GM12878 (cell line): ENCODE measurements around the gene LIN37.

Experiments
- CEBPB ChIP-seq, 2 experiments: fragments of 150-350 bp in 1 of 2; IDR thresholded peaks; 2 replicates each; pipeline ENCODE4 v1.6.1; 2012 to 2014; ENCODE audit warnings: low read depth in 2 of 2, low read length in 2 of 2, borderline replicate concordance in 1 of 2, inconsistent platforms in 1 of 2
- CEBPZ ChIP-seq: fragments of 150-350 bp; IDR thresholded peaks from 2 replicates; pipeline ENCODE4 v1.6.1; 2016; ENCODE audit warnings: low read depth, low read length
- CHD1 ChIP-seq: IDR thresholded peaks from 2 replicates; pipeline ENCODE4 v1.6.1; 2012; ENCODE audit warnings: low read depth, low read length, improper control_type of control experiment
- DPF2 ChIP-seq: fragments of 450-650 bp; IDR thresholded peaks from 2 replicates; pipeline ENCODE4 v1.6.1; 2017; ENCODE audit warnings: mild to moderate bottlenecking
- REST ChIP-seq: IDR thresholded peaks from 2 replicates; pipeline ENCODE4 v1.6.1; 2012; ENCODE audit warnings: mild to moderate bottlenecking, low read depth, low read length
- TF ChIP-seq, protein P1 (sequence below), 3 experiments: IDR thresholded peaks in 2 of 3; conservative IDR thresholded peaks in 1 of 3; 2 replicates each; pipeline ENCODE4 v1.5.1; 2011; ENCODE audit warnings: low read depth in 3 of 3, low read length in 3 of 3, mild to moderate bottlenecking in 3 of 3, control low read depth in 2 of 3, moderate library complexity in 2 of 3, inconsistent platforms in 1 of 3, mixed read lengths in 1 of 3; ENCODE audit not compliant: control insufficient read depth in 2 of 3, insufficient read depth in 1 of 3; ENCODE audit errors: extremely low read depth in 1 of 3
- TF ChIP-seq, protein P2 (sequence below): IDR thresholded peaks from 2 replicates; pipeline ENCODE4 v1.6.1; 2012; ENCODE audit warnings: low read depth, low read length, improper control_type of control experiment

- no peak for TF ChIP-seq CEBPB (IDR thresholded peaks at IDR 0.05; ENCODE audit: borderline replicate concordance in 1 of 2, low read depth in 2 of 2, low read length in 2 of 2)
- TF ChIP-seq REST = no peak
- TF ChIP-seq, protein P1, sequence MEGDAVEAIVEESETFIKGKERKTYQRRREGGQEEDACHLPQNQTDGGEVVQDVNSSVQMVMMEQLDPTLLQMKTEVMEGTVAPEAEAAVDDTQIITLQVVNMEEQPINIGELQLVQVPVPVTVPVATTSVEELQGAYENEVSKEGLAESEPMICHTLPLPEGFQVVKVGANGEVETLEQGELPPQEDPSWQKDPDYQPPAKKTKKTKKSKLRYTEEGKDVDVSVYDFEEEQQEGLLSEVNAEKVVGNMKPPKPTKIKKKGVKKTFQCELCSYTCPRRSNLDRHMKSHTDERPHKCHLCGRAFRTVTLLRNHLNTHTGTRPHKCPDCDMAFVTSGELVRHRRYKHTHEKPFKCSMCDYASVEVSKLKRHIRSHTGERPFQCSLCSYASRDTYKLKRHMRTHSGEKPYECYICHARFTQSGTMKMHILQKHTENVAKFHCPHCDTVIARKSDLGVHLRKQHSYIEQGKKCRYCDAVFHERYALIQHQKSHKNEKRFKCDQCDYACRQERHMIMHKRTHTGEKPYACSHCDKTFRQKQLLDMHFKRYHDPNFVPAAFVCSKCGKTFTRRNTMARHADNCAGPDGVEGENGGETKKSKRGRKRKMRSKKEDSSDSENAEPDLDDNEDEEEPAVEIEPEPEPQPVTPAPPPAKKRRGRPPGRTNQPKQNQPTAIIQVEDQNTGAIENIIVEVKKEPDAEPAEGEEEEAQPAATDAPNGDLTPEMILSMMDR (IDR thresholded peaks at IDR 0.05 in 2 of 3, conservative IDR thresholded peaks at IDR 0.05 in 1 of 3; ENCODE audit: control insufficient read depth in 2 of 3, extremely low read depth in 1 of 3, insufficient read depth in 1 of 3, low read depth in 3 of 3, low read length in 3 of 3) = no peak
- no peak for TF ChIP-seq CHD1
- no peak for TF ChIP-seq CEBPZ
- TF ChIP-seq, protein P2, sequence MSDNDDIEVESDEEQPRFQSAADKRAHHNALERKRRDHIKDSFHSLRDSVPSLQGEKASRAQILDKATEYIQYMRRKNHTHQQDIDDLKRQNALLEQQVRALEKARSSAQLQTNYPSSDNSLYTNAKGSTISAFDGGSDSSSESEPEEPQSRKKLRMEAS = no peak
- TF ChIP-seq DPF2 = peak; percentile 52; the same call in 1 of the 2 replicates
Measured at GRCh38 chr19:35775298-35776101, 27.1 kb downstream of the LIN37 start, which contains the start of gene ARHGAP33.
